Right atrium auricular region (tissue), 2 donors: ENCODE measurements around the gene NFASC. TPM values are rescaled to one million over a fixed set of nuclear protein-coding genes. Genes with fewer than 3 reads are reported as not detected.
A peak's percentile ranks its signal among the peaks of the same experiment; 100 is the strongest.

Experiments
- DNase-seq: peaks from one replicate; pipeline ENCODE4 v3.0.0-alpha.2; 2019; ENCODE audit warnings: low spot score
- H3K27ac ChIP-seq, 2 donors: fragments of 200-600 bp; sonication (generic); 1 replicate in 1 of 2; 2 replicates in 1 of 2; pipeline ENCODE4 v1.5.1; 2016 to 2019
- H3K27me3 ChIP-seq, 2 donors: fragments of 200-600 bp; sonication (generic); one replicate each; pipeline versions ENCODE4 v1.5.1 to v1.6.0; 2017 to 2019
- H3K36me3 ChIP-seq: fragments of 200-600 bp; sonication (generic); one replicate; pipeline ENCODE4 v1.5.1; 2016
- H3K4me1 ChIP-seq, 2 donors: fragments of 200-600 bp; sonication (generic); one replicate each; pipeline versions ENCODE4 v1.5.1 to v1.6.0; 2017 to 2019
- H3K4me3 ChIP-seq, 2 donors: fragments of 200-600 bp; sonication (generic); 1 replicate in 1 of 2; 2 replicates in 1 of 2; pipeline ENCODE4 v1.5.1; 2017 to 2019; ENCODE audit warnings: mild to moderate bottlenecking in 1 of 2, moderate library complexity in 1 of 2
- H3K9me3 ChIP-seq, 2 donors: fragments of 200-600 bp; sonication (generic); one replicate each; pipeline ENCODE4 v1.5.1; 2019
- CTCF ChIP-seq, 2 donors: fragments of 200-600 bp; sonication (generic); IDR thresholded peaks; one replicate each; pipeline ENCODE4 v1.5.1; 2019; ENCODE audit warnings: antibody characterized with exemption in 2 of 2
- total RNA-seq, 2 donors: library from RNA; depleted of rRNA; stranded (reverse); fragments of >200 nt; gene quantifications; one replicate each; pipeline ENCODE4 v1.1.0, GENCODE V29; 2016

NFASC gene
- total RNA-seq, 2 donors from 2014 or later = 38.5 to 45.9 TPM

GRCh38 chr1:204959836-204960235 lies 89.2 kb downstream of the NFASC start:
- no peak for TF ChIP-seq CTCF (IDR thresholded peaks at IDR 0.05)

GRCh38 chr1:204960306-204961125 lies 89.9 kb downstream of the NFASC start:
- no peaks in the 10 kb centered on the region for H3K9me3 ChIP-seq
- no peak for DNase-seq
- no peak overlapping the region for H3K4me3 ChIP-seq
- peaks cover 0 to 46% of the 10 kb centered on the region in 2 donors for H3K4me1 ChIP-seq
- TF ChIP-seq CTCF (IDR thresholded peaks at IDR 0.05) = no peak
- peak overlapping the region; percentile 69 to 79 for H3K27ac ChIP-seq
- peaks cover 21% of the 10 kb centered on the region for H3K36me3 ChIP-seq
- H3K27me3 ChIP-seq = no peaks in the 10 kb centered on the region

More at GRCh38 chr1:204959836-204960235, 89.2 kb downstream of the NFASC start:
- peak overlapping the region; percentile 69 to 79 for H3K27ac ChIP-seq
- H3K9me3 ChIP-seq = no peaks in the 10 kb centered on the region
- no peaks in the 10 kb centered on the region for H3K27me3 ChIP-seq
- H3K4me3 ChIP-seq = no peak overlapping the region
- H3K4me1 ChIP-seq = peaks cover 0 to 46% of the 10 kb centered on the region in 2 donors
- H3K36me3 ChIP-seq = peaks cover 28% of the 10 kb centered on the region
- no peak for DNase-seq

- Histone ChIP-seq H3K4me1 (peaks cover 0 to 46% of the 10 kb centered on the region in 2 donors), H3K36me3 (peaks cover 9% of the 10 kb centered on the region), H3K9me3 (no peaks in the 10 kb centered on the region), H3K27me3 (no peaks in the 10 kb centered on the region), H3K4me3 (no peak overlapping the region), H3K27ac (peak overlapping the region; percentile 43 to 55)
- no peak for DNase-seq
- TF ChIP-seq CTCF (IDR thresholded peaks at IDR 0.05) = no peak
These were observed 91.2 kb downstream of the NFASC start for GRCh38 chr1:204961765-204962419.

GRCh38 chr1:204962742-204963632 lies 92.3 kb downstream of the NFASC start:
- no peak overlapping the region for H3K4me3 ChIP-seq
- H3K4me1 ChIP-seq = peaks cover 0 to 42% of the 10 kb centered on the region in 2 donors
- H3K27me3 ChIP-seq = no peaks in the 10 kb centered on the region
- peaks cover under 1% of the 10 kb centered on the region for H3K36me3 ChIP-seq
- peak overlapping the region; percentile 43 to 55 for H3K27ac ChIP-seq
- TF ChIP-seq CTCF (IDR thresholded peaks at IDR 0.05) = no peak
- no peaks in the 10 kb centered on the region for H3K9me3 ChIP-seq
- no peak for DNase-seq

GRCh38 chr1:204967451-204967850 lies 96.8 kb downstream of the NFASC start:
- Histone ChIP-seq H3K4me3 (no peak overlapping the region), H3K9me3 (no peaks in the 10 kb centered on the region), H3K4me1 (peaks cover 0 to 4% of the 10 kb centered on the region in 2 donors), H3K36me3 (peaks cover 25% of the 10 kb centered on the region), H3K27me3 (no peaks in the 10 kb centered on the region), H3K27ac (no peak overlapping the region)
- TF ChIP-seq CTCF (IDR thresholded peaks at IDR 0.05) = no peak
- no peak for DNase-seq
